ENCODE results near the gene PVRIG.

GRCh38 chr7:100219271-100219737 lies 445 bp upstream of the PVRIG start:
- TF ChIP-seq, protein P1, sequence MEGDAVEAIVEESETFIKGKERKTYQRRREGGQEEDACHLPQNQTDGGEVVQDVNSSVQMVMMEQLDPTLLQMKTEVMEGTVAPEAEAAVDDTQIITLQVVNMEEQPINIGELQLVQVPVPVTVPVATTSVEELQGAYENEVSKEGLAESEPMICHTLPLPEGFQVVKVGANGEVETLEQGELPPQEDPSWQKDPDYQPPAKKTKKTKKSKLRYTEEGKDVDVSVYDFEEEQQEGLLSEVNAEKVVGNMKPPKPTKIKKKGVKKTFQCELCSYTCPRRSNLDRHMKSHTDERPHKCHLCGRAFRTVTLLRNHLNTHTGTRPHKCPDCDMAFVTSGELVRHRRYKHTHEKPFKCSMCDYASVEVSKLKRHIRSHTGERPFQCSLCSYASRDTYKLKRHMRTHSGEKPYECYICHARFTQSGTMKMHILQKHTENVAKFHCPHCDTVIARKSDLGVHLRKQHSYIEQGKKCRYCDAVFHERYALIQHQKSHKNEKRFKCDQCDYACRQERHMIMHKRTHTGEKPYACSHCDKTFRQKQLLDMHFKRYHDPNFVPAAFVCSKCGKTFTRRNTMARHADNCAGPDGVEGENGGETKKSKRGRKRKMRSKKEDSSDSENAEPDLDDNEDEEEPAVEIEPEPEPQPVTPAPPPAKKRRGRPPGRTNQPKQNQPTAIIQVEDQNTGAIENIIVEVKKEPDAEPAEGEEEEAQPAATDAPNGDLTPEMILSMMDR (IDR thresholded peaks at IDR 0.05; ENCODE audit: insufficient read depth, low read length), result no peak
- no peak for TF ChIP-seq GABPA (IDR thresholded peaks at IDR 0.05; ENCODE audit: low read depth)
- TF ChIP-seq REST (IDR thresholded peaks at IDR 0.05; ENCODE audit: insufficient replicate concordance, low read depth), result no peak

Measured in HL-60 (cell line).